Stomach (tissue), 4 donors: ENCODE data around the gene TRNT1.

Experiments used
- CTCF ChIP-seq, 7 experiments: fragments of 450-650 bp in 4 of 7; fragments of 200-600 bp in 3 of 7; sonication (generic) in 3 of 7; IDR thresholded peaks; one replicate each; pipeline ENCODE4 v1.5.1; 2016 to 2019; ENCODE audit warnings: antibody characterized with exemption in 7 of 7, control low read depth in 2 of 7, mild to moderate bottlenecking in 1 of 7
- EP300 ChIP-seq: sonication (generic); formaldehyde crosslinking; IDR thresholded peaks from one replicate; pipeline ENCODE4 v1.6.1; 2017; ENCODE audit warnings: antibody characterized with exemption
- POLR2A ChIP-seq, 4 donors: fragments of 450-650 bp; IDR thresholded peaks; one replicate each; pipeline ENCODE4 v1.6.1; 2016; ENCODE audit warnings: antibody characterized with exemption in 4 of 4, control low read depth in 2 of 4, mild to moderate bottlenecking in 1 of 4, moderate library complexity in 1 of 4
- POLR2AphosphoS5 ChIP-seq, 3 donors: sonication (generic); formaldehyde crosslinking; IDR thresholded peaks; one replicate each; pipeline ENCODE4 v1.6.1; 2016; ENCODE audit warnings: antibody characterized with exemption in 3 of 3

- TF ChIP-seq CTCF (IDR thresholded peaks at IDR 0.05) (no peak), POLR2A (IDR thresholded peaks at IDR 0.05) (no peak), POLR2AphosphoS5 (IDR thresholded peaks at IDR 0.05) (no peak), EP300 (no peak)
These were observed 34.1 kb downstream of the TRNT1 start for GRCh38 chr3:3160826-3161225.
